ENCODE measurements around the gene CSNK1G3. TPM values are rescaled to one million over a fixed set of nuclear protein-coding genes. Genes with fewer than 3 reads are reported as not detected.

The CSNK1G3 gene
- total RNA-seq, 1 experiment from 2014 or later: 21.6 TPM

DNA sequence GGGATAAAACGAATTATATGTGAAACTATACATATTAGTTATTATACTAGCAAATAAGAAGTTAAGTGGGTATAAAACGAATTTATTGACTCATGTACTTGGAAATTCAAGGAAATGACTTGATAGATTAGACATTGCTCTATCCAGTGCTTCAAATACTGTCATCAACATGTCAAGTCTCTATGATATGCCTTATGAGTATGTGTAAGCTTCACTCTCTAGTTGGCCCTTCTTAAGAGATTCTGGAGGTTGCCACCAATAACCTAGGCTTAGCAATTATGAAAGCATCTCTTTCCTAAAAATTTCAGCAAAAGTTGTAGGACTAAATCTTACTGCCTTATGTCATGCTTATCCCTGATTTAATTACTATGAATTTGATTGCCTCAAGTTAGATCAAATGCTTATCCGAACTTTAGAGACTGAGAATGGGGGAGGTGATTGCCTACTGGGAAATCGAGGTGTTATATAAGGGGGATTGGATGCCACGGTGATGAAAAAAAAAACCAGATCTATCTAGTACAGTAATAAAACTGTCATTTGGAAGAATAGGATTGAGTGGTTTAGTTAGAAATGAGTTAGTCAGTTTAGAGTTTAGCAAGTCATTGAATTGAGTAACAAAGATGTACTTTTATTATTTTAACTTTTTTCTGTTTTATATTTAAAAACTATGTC is 46.9 kb downstream of the CSNK1G3 start:
- no peaks in the 10 kb centered on the region for H3K79me2 ChIP-seq (ENCODE audit: low read length)
- BruUV-seq (replicated peaks): no TSS peak
- H3K9ac ChIP-seq (ENCODE audit: low read length): no peak overlapping the region
- no peak overlapping the region for H3K27ac ChIP-seq (ENCODE audit: low read length)
- POLR2A ChIA-PET (ENCODE audit: unreplicated experiment): no interaction called here
- H3K4me1 ChIP-seq (ENCODE audit: insufficient read depth, low read length): no peaks in the 10 kb centered on the region
- ATAC-seq (no peak), DNase-seq (no peak)
- no peaks in the 10 kb centered on the region for H3K36me3 ChIP-seq (ENCODE audit: low read depth, low read length)
- H3K9me2 ChIP-seq (replicated peaks; ENCODE audit: low read length): no peaks in the 10 kb centered on the region
- no peak overlapping the region for H2AFZ ChIP-seq (ENCODE audit: low read length)
- no peaks in the 10 kb centered on the region for H3K27me3 ChIP-seq (ENCODE audit: low read length)
- CTCF ChIA-PET: no interaction called here
- H3K9me3 ChIP-seq (ENCODE audit: low read length): no peaks in the 10 kb centered on the region
- H3K4me2 ChIP-seq (ENCODE audit: low read length): no peak overlapping the region
- no peaks in the 10 kb centered on the region for H4K20me1 ChIP-seq (ENCODE audit: low read length)
- intact Hi-C loops (cut with micrococcal nuclease): no loop called here
- no peaks in the 10 kb centered on the region for H3F3A ChIP-seq (ENCODE audit: low read length, unreplicated experiment)
- TF ChIP-seq EZH2 (IDR thresholded peaks at IDR 0.05; ENCODE audit: low read length, unreplicated experiment): no peak
- TF ChIP-seq CTCF (conservative IDR thresholded peaks at IDR 0.05; ENCODE audit: low read depth, low read length): no peak
- no peak for TF ChIP-seq EZH2phosphoT487 (IDR thresholded peaks at IDR 0.05; ENCODE audit: borderline replicate concordance, low read length)
- no peak overlapping the region for H3K4me3 ChIP-seq (ENCODE audit: low read length)

DNA sequence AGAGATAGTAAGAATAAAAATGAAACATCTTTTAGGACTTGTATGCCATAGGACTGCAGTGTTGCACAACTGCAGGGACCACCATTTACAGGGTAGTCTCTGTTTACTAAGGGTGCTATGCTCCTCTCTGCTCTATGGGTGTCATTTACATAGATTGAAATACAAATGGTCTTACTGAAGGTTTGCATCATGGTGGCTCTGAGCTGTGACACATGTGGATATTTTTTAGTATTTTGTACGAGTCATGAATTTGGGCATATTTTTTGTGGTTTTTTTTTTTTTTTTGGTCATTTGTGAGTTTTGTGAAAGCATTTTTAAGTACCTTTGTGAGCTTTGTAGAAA is 47.4 kb downstream of the CSNK1G3 start:
- no peak overlapping the region for H3K4me3 ChIP-seq (ENCODE audit: low read length)
- ATAC-seq: no peak
- H3K4me2 ChIP-seq (ENCODE audit: low read length): no peak overlapping the region
- no peak for DNase-seq
- no peaks in the 10 kb centered on the region for H3K9me3 ChIP-seq (ENCODE audit: low read length)
- H3F3A ChIP-seq (ENCODE audit: low read length, unreplicated experiment): no peaks in the 10 kb centered on the region
- no peaks in the 10 kb centered on the region for H3K27me3 ChIP-seq (ENCODE audit: low read length)
- CTCF ChIA-PET: no interaction called here
- H3K79me2 ChIP-seq (ENCODE audit: low read length): no peaks in the 10 kb centered on the region
- no peaks in the 10 kb centered on the region for H3K36me3 ChIP-seq (ENCODE audit: low read depth, low read length)
- POLR2A ChIA-PET (ENCODE audit: unreplicated experiment): no interaction called here
- intact Hi-C loops (cut with micrococcal nuclease): no loop called here
- no peak for TF ChIP-seq CTCF (conservative IDR thresholded peaks at IDR 0.05; ENCODE audit: low read depth, low read length)
- TF ChIP-seq EZH2 (IDR thresholded peaks at IDR 0.05; ENCODE audit: low read length, unreplicated experiment): no peak
- no peak for TF ChIP-seq EZH2phosphoT487 (IDR thresholded peaks at IDR 0.05; ENCODE audit: borderline replicate concordance, low read length)
- no peak overlapping the region for H2AFZ ChIP-seq (ENCODE audit: low read length)
- H3K9me2 ChIP-seq (replicated peaks; ENCODE audit: low read length): no peaks in the 10 kb centered on the region
- H3K9ac ChIP-seq (ENCODE audit: low read length): no peak overlapping the region
- no peaks in the 10 kb centered on the region for H3K4me1 ChIP-seq (ENCODE audit: insufficient read depth, low read length)
- no TSS peak for BruUV-seq (replicated peaks)
- no peak overlapping the region for H3K27ac ChIP-seq (ENCODE audit: low read length)
- no peaks in the 10 kb centered on the region for H4K20me1 ChIP-seq (ENCODE audit: low read length)

GRCh38 chr5:123561230-123561629 is 49.3 kb downstream of the CSNK1G3 start:
- Histone ChIP-seq H3K4me2 (ENCODE audit: low read length) (no peak overlapping the region), H3K9me3 (ENCODE audit: low read length) (no peaks in the 10 kb centered on the region), H3K36me3 (ENCODE audit: low read depth, low read length) (no peaks in the 10 kb centered on the region), H3K4me1 (ENCODE audit: insufficient read depth, low read length) (no peaks in the 10 kb centered on the region), H3K9me2 (replicated peaks; ENCODE audit: low read length) (no peaks in the 10 kb centered on the region), H3K79me2 (ENCODE audit: low read length) (no peaks in the 10 kb centered on the region), H3K9ac (ENCODE audit: low read length) (no peak overlapping the region), H3K4me3 (ENCODE audit: low read length) (no peak overlapping the region), H4K20me1 (ENCODE audit: low read length) (no peaks in the 10 kb centered on the region), H2AFZ (ENCODE audit: low read length) (no peak overlapping the region), H3F3A (ENCODE audit: low read length, unreplicated experiment) (no peaks in the 10 kb centered on the region), H3K27ac (ENCODE audit: low read length) (no peak overlapping the region), H3K27me3 (ENCODE audit: low read length) (no peaks in the 10 kb centered on the region)
- CTCF ChIA-PET: no interaction called here
- ATAC-seq (no peak), DNase-seq (no peak)
- no peak for TF ChIP-seq EZH2phosphoT487 (IDR thresholded peaks at IDR 0.05; ENCODE audit: borderline replicate concordance, low read length)
- TF ChIP-seq CTCF (conservative IDR thresholded peaks at IDR 0.05; ENCODE audit: low read depth, low read length): no peak
- TF ChIP-seq EZH2 (IDR thresholded peaks at IDR 0.05; ENCODE audit: low read length, unreplicated experiment): no peak
- no TSS peak for BruUV-seq (replicated peaks)
- POLR2A ChIA-PET (ENCODE audit: unreplicated experiment): no interaction called here
- intact Hi-C loops (cut with micrococcal nuclease): no loop called here
